Activated CD4-positive, alpha-beta T cell treated with anti-CD3 and anti-CD28 coated beads, Interleukin-2, amount 50 U/mL, for 4 hours (primary cell): Measurements from ENCODE around the gene C3orf22.
"Not testable (repeated sequence)": the region's sequence is repeated elsewhere in the genome, so short reads cannot be mapped to it uniquely, and the experiment has no call there.

ENCODE experiments used
- DNase-seq, 2 experiments: peaks; one replicate each; pipeline ENCODE4 v3.0.0-alpha.2; 2020

Gene C3orf22

GRCh38 chr3:126558336-126559071 is at the start of gene C3orf22:
TSS of gene C3orf22 (minus strand) at chr3:126558932. CDS start at chr3:126553390, 5,542 bp downstream.
- no peak for DNase-seq

DNA sequence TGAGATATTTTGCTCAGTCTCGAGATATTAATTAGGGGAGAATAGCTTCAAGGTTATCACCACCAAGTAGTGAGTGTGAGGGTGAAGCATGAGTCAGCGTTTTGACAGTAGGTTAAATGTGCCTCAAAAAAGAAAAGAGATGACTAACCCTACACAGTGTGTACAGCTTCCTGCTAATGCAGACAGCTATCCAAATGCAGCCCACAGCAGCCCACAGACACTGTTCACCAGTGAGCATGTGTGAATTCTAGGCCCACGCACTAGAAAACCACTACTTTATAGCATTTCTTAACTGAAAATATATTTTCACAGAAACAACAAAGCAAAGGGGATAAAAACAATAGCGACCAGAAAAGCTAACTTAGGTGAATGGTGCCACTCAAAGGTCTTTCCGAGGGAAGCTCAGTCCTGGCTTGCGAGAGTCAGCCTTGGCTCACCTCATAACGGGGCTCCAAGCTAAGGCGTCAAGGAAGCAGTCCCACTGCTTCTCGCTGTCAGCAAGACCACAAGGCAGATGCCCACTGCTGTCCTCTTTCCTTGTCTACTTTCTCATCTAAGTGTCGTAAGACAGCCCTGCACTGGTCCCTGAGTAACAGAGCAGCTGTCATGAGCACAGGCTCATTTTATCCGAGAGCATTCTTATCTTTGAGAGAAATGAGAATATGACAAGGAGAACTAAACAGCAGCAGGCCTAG is 48.6 kb upstream of the C3orf22 start:
- no peak for DNase-seq

DNA sequence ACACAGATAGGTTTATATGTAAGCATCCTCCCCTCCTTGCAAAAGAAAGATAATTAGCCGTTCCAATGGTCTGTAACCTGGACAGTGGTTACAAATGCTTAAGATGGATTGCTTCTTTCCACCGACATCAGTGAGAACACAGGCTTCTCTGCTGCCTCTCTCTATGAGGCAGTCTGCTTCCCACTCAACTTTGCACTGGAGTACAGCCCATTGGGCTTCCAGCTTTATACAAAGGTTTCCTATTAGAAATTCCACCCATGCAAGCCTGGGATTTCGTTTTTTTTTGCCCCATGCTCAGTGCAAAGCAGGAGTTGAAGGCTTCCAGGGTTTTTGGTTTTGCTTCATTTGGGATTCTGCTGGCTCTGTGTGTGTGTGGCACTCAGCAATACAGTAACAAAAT is 47.3 kb upstream of the C3orf22 start:
- no peak for DNase-seq

GRCh38 chr3:126604691-126605090 is 46.0 kb upstream of the C3orf22 start:
- DNase-seq, result no peak

DNA sequence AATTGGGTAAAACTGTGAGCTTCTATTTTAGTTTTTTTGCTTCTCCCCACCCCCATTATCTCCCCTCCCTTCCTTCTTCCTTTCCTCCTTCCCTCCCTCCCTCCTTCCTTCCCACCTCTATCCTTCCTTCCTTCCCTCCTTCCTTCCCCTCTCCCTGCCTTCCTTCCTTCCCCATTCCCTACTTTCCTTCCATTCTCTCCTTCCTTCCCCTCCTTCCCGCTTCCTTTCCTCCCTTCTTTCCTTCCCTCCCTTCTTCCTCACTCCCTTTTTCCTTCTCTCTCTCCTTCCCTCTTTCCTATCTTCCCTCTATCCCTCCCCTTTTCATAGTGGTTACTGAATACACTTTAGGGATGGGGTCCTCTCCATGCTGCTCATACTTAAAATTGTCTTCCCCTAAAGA is 40.4 kb upstream of the C3orf22 start:
- no peak for DNase-seq

- not testable (repeated sequence) for DNase-seq
Observed at GRCh38 chr3:126595479-126595878, 36.7 kb upstream of the C3orf22 start.

DNA sequence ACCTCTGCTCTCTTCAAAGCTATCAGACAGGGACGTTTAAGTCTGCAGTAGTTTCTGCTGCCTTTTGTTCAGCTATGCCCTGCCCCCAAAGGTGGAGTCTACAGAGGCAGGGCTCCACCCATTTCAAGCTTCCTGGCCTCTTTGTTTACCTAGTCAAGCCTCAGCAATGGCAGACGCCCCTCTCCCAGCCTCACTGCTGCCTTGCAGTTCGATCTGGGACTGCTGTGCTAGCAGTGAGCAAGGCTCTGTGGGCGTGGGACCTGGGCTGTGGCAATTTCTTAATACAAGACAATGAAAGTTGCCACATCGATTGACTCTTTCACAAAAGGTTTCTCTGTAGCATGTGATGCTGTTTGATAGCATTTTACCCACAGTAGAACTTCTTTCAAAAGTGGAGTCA is 32.8 kb upstream of the C3orf22 start:
- not testable (repeated sequence) for DNase-seq

DNA sequence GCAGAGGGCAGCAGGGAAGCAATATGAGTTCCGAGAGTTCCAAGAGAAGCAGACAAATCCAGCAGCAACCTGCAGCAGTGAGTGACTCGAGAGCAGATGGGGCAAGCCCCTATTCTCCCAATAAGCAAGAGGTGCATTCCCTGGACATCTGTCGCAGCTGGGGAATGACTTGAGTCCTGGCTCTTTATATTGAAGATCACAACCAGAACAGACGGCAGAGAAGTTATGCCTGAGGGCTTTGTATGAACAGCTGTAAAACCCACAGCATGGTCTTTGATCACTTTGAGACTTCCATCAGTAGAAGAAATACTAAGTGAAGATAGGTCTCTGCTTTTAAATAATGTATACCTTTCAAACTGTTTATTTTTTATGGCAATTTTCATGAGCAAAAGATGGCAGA is 23.6 kb upstream of the C3orf22 start:
- DNase-seq, result no peak

GRCh38 chr3:126581569-126581968 is 22.8 kb upstream of the C3orf22 start:
- no peak for DNase-seq

- no peak for DNase-seq
Observed at GRCh38 chr3:126580746-126581145, 22.0 kb upstream of the C3orf22 start.

DNA sequence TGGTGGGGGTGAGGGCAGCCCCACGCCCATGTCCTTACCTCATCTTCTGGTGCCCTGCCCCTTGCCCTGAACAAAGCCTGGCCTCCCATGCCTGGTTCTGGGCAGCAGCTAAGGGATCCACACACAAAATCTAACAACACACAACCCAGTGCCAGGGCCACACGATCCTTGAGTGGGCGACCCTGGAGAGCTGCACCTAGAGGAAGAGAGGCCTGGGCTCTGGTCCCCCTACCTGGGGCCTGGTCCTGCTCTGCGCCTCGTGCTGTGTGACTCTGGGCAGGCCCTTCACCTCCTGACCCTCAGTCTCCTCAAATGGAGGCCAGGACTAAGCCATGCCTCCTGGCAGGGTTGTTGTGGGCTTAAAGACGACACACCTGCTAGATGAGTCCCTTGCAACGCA is 20.0 kb upstream of the C3orf22 start:
- DNase-seq, result no peak

GRCh38 chr3:126577261-126577660 is 18.5 kb upstream of the C3orf22 start:
- DNase-seq, result no peak

- no peak for DNase-seq
Observed at GRCh38 chr3:126573492-126574117, 14.9 kb upstream of the C3orf22 start.

DNA sequence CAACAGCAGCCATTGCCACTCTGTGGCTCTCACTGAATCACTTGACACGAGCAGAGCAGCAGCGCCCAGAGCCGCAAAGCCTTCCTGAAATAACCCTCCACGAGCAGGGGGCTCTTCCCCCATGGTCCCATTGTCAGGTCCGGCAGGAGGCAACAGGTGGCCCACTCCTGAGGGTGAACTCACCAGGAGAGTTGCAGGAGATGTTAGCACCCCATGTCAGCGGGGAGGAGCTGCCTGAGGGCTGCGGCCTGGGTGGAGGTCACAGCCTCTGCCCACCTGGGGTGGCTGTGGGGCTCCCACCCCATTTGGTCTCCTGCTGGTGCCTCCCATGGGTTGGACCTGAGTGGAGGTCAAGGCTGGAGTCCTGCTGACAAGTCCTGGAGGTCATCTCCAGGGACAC is 12.3 kb upstream of the C3orf22 start:
- no peak for DNase-seq

DNA sequence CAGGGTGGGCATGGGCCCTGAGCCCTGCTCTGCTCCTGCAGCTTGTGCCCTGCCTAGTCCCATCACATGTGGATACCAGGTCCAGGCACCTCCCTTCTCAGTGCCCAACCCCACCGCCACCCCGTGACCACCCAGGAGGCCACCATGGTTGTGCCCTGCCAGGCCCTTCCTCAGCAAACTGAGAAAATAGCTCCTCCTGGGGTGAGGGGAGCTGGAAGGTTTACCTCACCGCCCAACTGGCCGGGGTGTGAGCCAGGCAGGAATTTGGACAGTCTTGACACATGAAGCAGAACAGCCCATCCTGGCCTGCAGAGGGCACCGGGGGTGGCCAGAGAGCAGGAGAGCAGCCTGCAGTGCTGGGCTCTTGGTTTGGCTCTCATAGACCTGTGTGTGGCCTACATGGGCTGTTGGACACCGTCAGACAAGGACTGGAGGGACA is 11.4 kb upstream of the C3orf22 start:
- DNase-seq, result no peak

DNA sequence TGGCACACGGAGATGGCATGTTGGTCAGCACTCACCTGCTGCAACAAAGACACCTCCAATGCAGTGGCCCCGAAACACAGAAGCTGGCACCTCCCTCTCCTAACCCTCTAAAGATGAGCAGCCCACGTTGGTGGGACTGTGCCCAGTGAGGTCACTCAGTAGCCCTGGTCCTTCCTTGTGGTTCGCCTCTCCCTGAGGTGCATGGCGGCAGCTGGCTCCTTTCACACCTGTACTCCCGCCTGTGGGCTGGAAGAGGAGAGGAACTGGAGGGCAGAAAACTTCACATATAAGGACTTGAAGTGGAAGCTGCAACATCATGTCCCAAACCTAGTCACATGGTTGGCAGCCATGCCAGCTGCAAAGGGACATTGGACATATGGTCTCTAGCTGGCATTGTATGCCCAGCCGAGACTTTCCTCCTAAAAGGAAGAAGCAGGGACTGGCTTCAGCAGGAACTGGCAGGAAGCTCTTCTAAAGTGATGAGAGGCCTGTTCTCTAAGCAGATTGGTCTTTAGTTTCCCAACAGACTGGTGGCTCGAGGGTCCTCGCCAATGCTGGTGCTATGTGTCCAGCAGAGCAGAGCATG is 10.8 kb upstream of the C3orf22 start:
- no peak for DNase-seq

DNA sequence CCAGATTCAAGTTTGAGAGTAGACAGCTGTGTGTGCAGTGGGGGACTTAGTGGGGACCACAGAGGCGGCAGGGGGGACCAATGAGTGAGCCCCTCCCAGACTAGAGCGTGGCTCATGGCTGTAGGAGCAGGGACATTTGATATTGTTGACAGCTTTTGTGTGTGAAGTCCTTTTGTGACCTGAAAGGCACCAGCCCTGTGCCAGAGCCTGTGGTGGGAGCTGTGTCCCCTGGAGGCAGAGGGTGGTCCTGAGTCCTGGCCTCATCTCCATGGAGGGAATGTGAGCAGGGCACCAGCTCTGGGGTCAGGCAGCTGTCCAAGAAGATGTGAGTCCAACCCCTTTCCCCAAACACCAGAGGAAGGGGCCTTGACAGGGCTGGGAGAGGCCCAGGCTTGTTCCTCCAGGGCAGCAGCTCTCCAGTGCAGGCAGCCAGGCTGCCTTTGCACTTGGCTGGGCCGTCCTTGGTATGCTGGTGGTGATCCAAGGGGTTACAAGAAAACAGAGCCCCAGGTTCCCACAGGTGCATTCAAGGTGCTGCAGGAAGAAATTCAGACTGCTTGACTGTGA is 10.1 kb upstream of the C3orf22 start:
- DNase-seq, result no peak

DNA sequence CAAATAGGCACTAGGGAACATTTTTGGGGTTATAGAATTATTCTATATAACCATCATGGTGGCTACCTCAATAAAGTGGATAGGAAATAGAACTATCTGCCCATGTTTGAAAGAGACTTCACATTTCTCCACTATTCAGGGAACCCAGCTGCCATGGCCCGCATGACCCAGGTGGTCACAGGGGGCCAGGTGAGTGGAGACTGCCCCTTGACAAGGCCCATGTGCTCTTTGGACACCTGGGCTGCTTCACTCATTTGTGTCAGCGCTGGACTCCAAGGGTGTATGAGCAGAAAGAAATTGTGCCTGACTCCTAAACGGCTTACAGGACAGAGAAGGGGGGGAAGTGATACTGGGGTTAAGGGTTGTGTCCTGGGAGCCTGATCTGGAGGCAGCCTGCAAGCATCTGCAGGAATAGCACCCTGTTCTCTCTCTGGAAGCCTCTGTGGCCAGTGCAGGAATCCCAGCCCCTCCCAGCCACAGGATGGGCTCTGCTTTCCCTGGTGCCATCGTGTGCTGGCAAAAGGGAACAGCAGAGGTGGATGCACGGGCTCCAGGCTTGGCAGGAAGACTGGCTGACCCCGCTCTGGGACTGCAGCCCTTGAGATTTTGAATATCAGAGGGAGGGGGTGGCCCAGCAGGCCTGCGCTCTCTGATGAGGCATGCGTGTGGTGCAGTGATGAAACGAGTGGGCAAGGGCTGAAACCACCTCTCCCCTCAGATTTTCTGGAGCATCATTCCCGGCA is 9.1 kb upstream of the C3orf22 start:
- no peak for DNase-seq

DNA sequence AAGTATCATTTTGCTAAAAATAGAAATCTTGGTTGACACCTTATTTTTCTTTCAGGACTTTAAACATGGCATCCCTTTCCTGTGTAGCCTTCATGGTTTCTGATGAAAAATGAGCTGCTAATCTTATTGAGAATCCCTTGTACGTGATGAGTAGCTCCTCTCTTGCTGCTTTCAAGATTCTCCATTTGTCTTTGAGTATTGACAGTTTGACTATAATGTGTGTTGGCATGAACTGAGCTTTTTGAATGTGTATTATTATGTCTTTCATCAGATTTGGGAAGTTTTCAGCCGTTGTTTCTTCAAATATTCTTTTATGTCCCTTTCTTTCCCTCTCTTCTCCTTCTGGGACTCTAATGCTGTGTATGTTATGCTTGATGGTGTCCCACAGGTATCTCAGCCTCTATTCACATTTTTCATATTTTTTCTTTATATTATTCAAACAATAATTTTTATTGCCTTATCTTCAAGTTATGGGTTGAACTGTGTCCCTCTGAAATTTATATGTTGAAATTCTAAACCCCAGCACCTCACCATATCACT is 4.1 kb upstream of the C3orf22 start:
- DNase-seq, result no peak

DNA sequence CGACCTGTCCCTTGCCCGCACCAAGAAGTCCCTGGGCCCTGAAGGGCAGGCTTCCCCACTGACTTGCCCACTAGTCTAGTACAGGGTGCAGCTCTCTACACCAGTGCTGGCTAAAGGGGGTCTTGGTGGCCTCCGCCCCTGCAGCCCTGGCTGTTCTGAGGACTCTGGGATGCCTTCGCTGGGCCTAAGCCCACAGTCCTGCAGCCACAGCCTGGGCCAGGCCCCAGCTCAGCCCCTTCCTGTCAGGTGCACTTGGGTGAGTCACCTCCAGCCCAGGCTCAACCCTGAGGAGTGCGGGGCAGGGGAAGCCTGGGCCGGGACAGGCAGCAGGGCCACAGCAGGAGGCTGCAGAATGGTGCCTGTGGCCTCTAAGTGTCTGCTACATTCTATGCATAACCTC is 971 bp downstream of the C3orf22 start:
- DNase-seq, result no peak

DNA sequence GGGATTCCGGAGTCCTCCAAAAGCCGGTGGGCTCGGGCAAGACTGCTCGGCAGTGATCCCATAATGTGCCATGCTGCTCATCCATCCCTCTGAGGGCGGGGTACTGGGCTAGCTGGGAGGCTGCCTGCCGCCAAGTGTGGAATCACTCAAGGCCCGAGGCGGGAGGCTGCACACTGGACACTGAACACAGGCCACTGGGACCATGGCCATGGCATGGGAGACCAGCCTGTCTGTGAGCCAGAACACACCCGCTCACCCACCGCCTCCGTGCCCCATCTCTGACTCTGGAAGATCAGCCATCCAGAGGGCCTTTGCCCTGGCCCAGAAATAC is 1.4 kb downstream of the C3orf22 start:
- DNase-seq, result no peak

- no peak for DNase-seq
Observed at GRCh38 chr3:126556637-126557414, 1.9 kb downstream of the C3orf22 start.
